Suprapubic skin (tissue), 3 donors: ENCODE data around the gene TMC7.

Experiments
- CTCF ChIP-seq, 2 donors: fragments of 200-600 bp in 1 of 2; fragments of 450-650 bp in 1 of 2; sonication (generic) in 1 of 2; IDR thresholded peaks; one replicate each; pipeline ENCODE4 v1.5.1; 2016 to 2019; ENCODE audit warnings: antibody characterized with exemption in 2 of 2, mild to moderate bottlenecking in 1 of 2, moderate library complexity in 1 of 2
- EP300 ChIP-seq: sonication (generic); formaldehyde crosslinking; IDR thresholded peaks from one replicate; pipeline ENCODE4 v1.6.1; 2017; ENCODE audit warnings: antibody characterized with exemption

GRCh38 chr16:19102187-19102872 lies 118.6 kb downstream of the TMC7 start:
- TF ChIP-seq CTCF (IDR thresholded peaks at IDR 0.05) (no peak), EP300 (no peak)
